ENCODE measurements around the gene ZFC3H1. TPM values are rescaled to one million over a fixed set of nuclear protein-coding genes. Genes with fewer than 3 reads are reported as not detected.
"Not testable (repeated sequence)": the region's sequence is repeated elsewhere in the genome, so short reads cannot be mapped to it uniquely, and the experiment has no call there.

ZFC3H1 gene
- total and polyA plus RNA-seq, 9 of the 15 experiments (the other 6 are each of a cell fraction or from before 2014, with no cell fraction given), result 14.8 to 80.5 (median 22.1) TPM

DNA sequence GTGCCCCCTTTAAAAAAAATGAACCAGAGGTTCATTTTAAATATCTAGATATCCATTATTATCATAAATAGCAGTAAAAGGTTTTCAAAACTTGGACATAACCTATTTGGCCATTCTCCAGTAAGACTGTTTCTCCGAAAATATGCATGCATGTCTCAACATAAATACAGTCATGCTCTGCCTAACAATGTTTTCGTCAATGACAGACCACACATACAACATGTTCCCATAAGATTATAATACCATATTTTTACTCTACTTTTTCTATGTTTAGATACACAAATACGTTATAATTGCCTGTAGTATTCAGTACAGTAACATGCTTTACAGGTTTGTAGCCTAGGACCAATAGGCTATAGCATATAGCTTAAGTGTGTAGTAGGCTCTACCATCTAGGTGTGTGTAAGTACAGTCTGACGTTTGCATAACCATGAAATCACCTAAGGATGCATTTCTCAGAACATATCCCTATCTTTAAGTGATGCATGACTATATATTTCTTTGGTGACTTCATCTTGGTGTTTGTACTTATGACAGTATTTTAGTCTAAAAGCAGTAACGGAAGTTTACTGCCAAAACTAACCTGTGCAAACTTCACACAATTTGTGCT, 25.4 kb upstream of the ZFC3H1 start:
- peak overlapping the region; percentile 85 for H3K4me2 ChIP-seq (ENCODE audit: insufficient read depth, low read length)
- H3K4me3 ChIP-seq, result no peak overlapping the region
- no TSS peak for BruUV-seq (replicated peaks)

GRCh38 chr12:71687172-71687571, 23.5 kb upstream of the ZFC3H1 start:
- peak overlapping the region; percentile 85 for H3K27ac ChIP-seq (ENCODE audit: extremely low read depth, low read depth, low read length)
- peak overlapping the region; percentile 85 for H3K4me2 ChIP-seq (ENCODE audit: insufficient read depth, low read length)
- H3K4me1 ChIP-seq (replicated peaks in 1 of 2; ENCODE audit: control insufficient read depth in 2 of 2, insufficient read depth in 2 of 2, low read length in 2 of 2); H3K9me1 ChIP-seq (ENCODE audit: control insufficient read depth, insufficient read depth, low read length); BruUV-seq (replicated peaks); H4K20me1 ChIP-seq (replicated peaks; ENCODE audit: control insufficient read depth, insufficient read depth, low read length); in situ Hi-C loops (cut with MboI); FAIRE-seq; intact Hi-C loops (cut with micrococcal nuclease); DNase-seq (ENCODE audit: extremely low read depth in 1 of 4, low spot score in 3 of 4); H3K36me3 ChIP-seq (ENCODE audit: control insufficient read depth, insufficient read depth, low read length); ATAC-seq; CTCF ChIA-PET (ENCODE audit: low intra/inter-chr PET ratio); H3K27me3 ChIP-seq (ENCODE audit: control insufficient read depth in 2 of 2, insufficient read depth in 2 of 2, low read length in 2 of 2); H3K9me3 ChIP-seq (replicated peaks; ENCODE audit: control insufficient read depth, insufficient read depth, low read depth, low read length): not testable (repeated sequence)
- peak overlapping the region; percentile 65 for H3K4me3 ChIP-seq
- H2AFZ ChIP-seq (ENCODE audit: low read depth, low read length), result peak overlapping the region; percentile 98
- TF ChIP-seq AFF1 (IDR thresholded peaks at IDR 0.05; ENCODE audit: low read depth in 1 of 2, partially characterized antibody in 2 of 2), result peak in 1 of 2 experiments; percentile 16
- TF ChIP-seq BCOR (IDR thresholded peaks at IDR 0.05), result 0 out of 2 replicates have a peak, but pooled peaks have one; percentile 8
- TF ChIP-seq KDM1A (IDR thresholded peaks at IDR 0.05), result 0 out of 4 replicates have a peak, but pooled peaks of 1 of the 2 experiments have one; percentile 36
- WGBS (ENCODE audit: insufficient coverage, low coverage, missing lambda C conversion rate), result 6% methylated on average over 11 of the region's 11 CpGs
- peak overlapping the region; percentile 85 to 86 for H3K9ac ChIP-seq (ENCODE audit: insufficient read depth in 1 of 2, low read depth in 2 of 2, low read length in 2 of 2)
- POLR2A ChIA-PET, result interaction anchor here (0.6 to 3.0 kb wide), 3 partner anchors 10 to 410 kb away, joined by 3 to 19 read pairs (median 3); no protein-coding TSS in a partner anchor
- H3K79me2 ChIP-seq (ENCODE audit: control insufficient read depth, insufficient read depth, low read length), result peaks cover 22% of the 10 kb centered on the region

More for the DNA sequence above, 25.4 kb upstream of the ZFC3H1 start:
- H4K20me1 ChIP-seq (replicated peaks; ENCODE audit: control insufficient read depth, insufficient read depth, low read length), result no peaks in the 10 kb centered on the region
- TF ChIP-seq CREB1 (IDR thresholded peaks at IDR 0.05) (0 out of 2 replicates have a peak, but pooled peaks have one; percentile 18), CREB1 (CRISPR knock-in tag; IDR thresholded peaks at IDR 0.05) (no peak), LARP7 (IDR thresholded peaks at IDR 0.05) (no peak)
- ChIA-PET CTCF (ENCODE audit: low intra/inter-chr PET ratio) (no interaction called here), POLR2A (no interaction called here)
- in situ Hi-C loops (cut with MboI), result no loop called here
- 0 out of 3 replicates have a peak, but pooled peaks cover 3% of the 10 kb centered on the region for H3K36me3 ChIP-seq (ENCODE audit: control insufficient read depth, insufficient read depth, low read length)
- H3K4me1 ChIP-seq (replicated peaks in 1 of 2; ENCODE audit: control insufficient read depth in 2 of 2, insufficient read depth in 2 of 2, low read length in 2 of 2), result peaks cover 7 to 10% of the 10 kb centered on the region in 2 experiments; a peak in 2 of 5 replicates
- H3K9me1 ChIP-seq (ENCODE audit: control insufficient read depth, insufficient read depth, low read length), result no peaks in the 10 kb centered on the region
- no peaks in the 10 kb centered on the region for H3K9me3 ChIP-seq (replicated peaks; ENCODE audit: control insufficient read depth, insufficient read depth, low read depth, low read length)
- FAIRE-seq (no peak), DNase-seq (ENCODE audit: extremely low read depth in 1 of 4, low spot score in 3 of 4) (no peak), ATAC-seq (no peak)
- H3K79me2 ChIP-seq (ENCODE audit: control insufficient read depth, insufficient read depth, low read length), result peaks cover 22% of the 10 kb centered on the region
- intact Hi-C loops (cut with micrococcal nuclease), result no loop called here
- H3K9ac ChIP-seq (ENCODE audit: insufficient read depth in 1 of 2, low read depth in 2 of 2, low read length in 2 of 2), result peak overlapping the region in 1 of 2 experiments; percentile 85; a peak in 1 of 4 replicates
- H2AFZ ChIP-seq (ENCODE audit: low read depth, low read length), result peak overlapping the region; percentile 98
- WGBS (ENCODE audit: insufficient coverage, low coverage, missing lambda C conversion rate), result 31% methylated on average over 5 of the region's 5 CpGs
- no peak overlapping the region for H3K27ac ChIP-seq (ENCODE audit: extremely low read depth, low read depth, low read length)
- H3K27me3 ChIP-seq (ENCODE audit: control insufficient read depth in 2 of 2, insufficient read depth in 2 of 2, low read length in 2 of 2), result no peaks in the 10 kb centered on the region

Measured in K562 (cell line).